GM12873 (cell line): Measurements from ENCODE around the gene CHRNA1.

Source experiments
- CTCF ChIP-seq: IDR thresholded peaks from 2 replicates; pipeline ENCODE4 v1.5.1; 2012; ENCODE audit warnings: low read depth, mild to moderate bottlenecking, moderate library complexity, low read length, control low read depth; ENCODE audit not compliant: insufficient read depth; ENCODE audit errors: missing control alignments

The CHRNA1 gene

GRCh38 chr2:174728096-174728495, 36.2 kb downstream of the CHRNA1 start:
- TF ChIP-seq CTCF: no peak

- no peak for TF ChIP-seq CTCF
Observed at GRCh38 chr2:174726212-174726611, 38.1 kb downstream of the CHRNA1 start.

GRCh38 chr2:174722942-174723592, 41.2 kb downstream of the CHRNA1 start:
- TF ChIP-seq CTCF: no peak

GRCh38 chr2:174719016-174719415, 45.3 kb downstream of the CHRNA1 start:
- no peak for TF ChIP-seq CTCF

- no peak for TF ChIP-seq CTCF
Observed at GRCh38 chr2:174718591-174718990, 45.7 kb downstream of the CHRNA1 start.

- no peak for TF ChIP-seq CTCF
Observed at GRCh38 chr2:174717916-174718315, 46.4 kb downstream of the CHRNA1 start.

GRCh38 chr2:174717273-174717672, 47.0 kb downstream of the CHRNA1 start:
- no peak for TF ChIP-seq CTCF
